Fibroblast of lung (primary cell): Measurements from ENCODE around the gene GNAS. TPM values are rescaled to one million over a fixed set of nuclear protein-coding genes. Genes with fewer than 3 reads are reported as not detected.

ENCODE experiments used
- DNase-seq, 2 donors: peaks; one replicate each; pipeline versions ENCODE4 v3.0.0 to v3.0.0-alpha.2; 2010; ENCODE audit warnings: low read depth in 2 of 2
- H2AFZ ChIP-seq: 2 replicates; pipeline ENCODE4 v1.5.1; 2012; ENCODE audit warnings: low read length, control low read depth, inconsistent platforms
- H3K27ac ChIP-seq: 2 replicates; pipeline ENCODE4 v1.5.1; 2011; ENCODE audit warnings: low read length, control low read depth; ENCODE audit not compliant: insufficient read depth
- H3K27me3 ChIP-seq: 2 replicates; pipeline ENCODE4 v1.5.1; 2011; ENCODE audit warnings: mild to moderate bottlenecking, low read length; ENCODE audit not compliant: control insufficient read depth, insufficient read depth
- H3K36me3 ChIP-seq: 2 replicates; pipeline ENCODE4 v1.5.1; 2011; ENCODE audit warnings: low read length; ENCODE audit not compliant: control insufficient read depth, insufficient read depth
- H3K4me1 ChIP-seq: 2 replicates; pipeline ENCODE4 v1.5.1; 2011; ENCODE audit warnings: low read length; ENCODE audit not compliant: control insufficient read depth, insufficient read depth; ENCODE audit errors: extremely low read depth
- H3K4me2 ChIP-seq: 2 replicates; pipeline ENCODE4 v1.5.1; 2011; ENCODE audit warnings: low read length, control low read depth; ENCODE audit not compliant: insufficient read depth; ENCODE audit errors: extremely low read depth
- H3K4me3 ChIP-seq, 4 experiments: fragments of 200-600 bp in 1 of 4; sonication (generic) in 1 of 4; replicated peaks in 1 of 4; 2 replicates each; pipeline ENCODE4 v1.5.1; 2011 to 2016; ENCODE audit warnings: low read length in 4 of 4, low read depth in 3 of 4, mild to moderate bottlenecking in 3 of 4, control low read depth in 2 of 4, inconsistent platforms in 1 of 4, mixed read lengths in 1 of 4; ENCODE audit not compliant: insufficient read depth in 1 of 4; ENCODE audit errors: control extremely low read depth in 1 of 4
- H3K79me2 ChIP-seq: 2 replicates; pipeline ENCODE4 v1.5.1; 2012; ENCODE audit warnings: mild to moderate bottlenecking, low read length, inconsistent platforms; ENCODE audit not compliant: control insufficient read depth, insufficient read depth
- H3K9ac ChIP-seq: 2 replicates; pipeline ENCODE4 v1.5.1; 2011; ENCODE audit warnings: mild to moderate bottlenecking, low read length, control low read depth; ENCODE audit not compliant: insufficient read depth
- H3K9me3 ChIP-seq: 2 replicates; pipeline ENCODE4 v1.5.1; 2012; ENCODE audit warnings: low read depth, low read length; ENCODE audit not compliant: control insufficient read depth, insufficient read depth
- H4K20me1 ChIP-seq: 2 replicates; pipeline ENCODE4 v1.5.1; 2011; ENCODE audit warnings: low read length; ENCODE audit not compliant: control insufficient read depth, insufficient read depth; ENCODE audit errors: extremely low read depth
- EZH2 ChIP-seq: IDR thresholded peaks from 2 replicates; pipeline ENCODE4 v1.5.1; 2012; ENCODE audit warnings: low read length, control low read depth, mild to moderate bottlenecking; ENCODE audit errors: missing control alignments
- polyA plus RNA-seq, 2 donors: library from polyadenylated mRNA; depleted of rRNA in 1 of 2; stranded (reverse) in 1 of 2; unstranded in 1 of 2; fragments of >200 nt; gene quantifications; 2 replicates each; pipeline ENCODE4 v1.2.1, GENCODE V29; 2011 to 2012; ENCODE audit warnings: missing spikeins in 1 of 2
- total RNA-seq: library from RNA; depleted of rRNA; stranded (reverse); fragments of >200 nt; gene quantifications from 2 replicates; pipeline ENCODE4 v1.2.1, GENCODE V29; 2014
- TF ChIP-seq, protein P1 (sequence below), 2 donors: IDR thresholded peaks in 1 of 2; conservative IDR thresholded peaks in 1 of 2; 1 replicate in 1 of 2; 2 replicates in 1 of 2; pipeline ENCODE4 v1.5.1; 2011 to 2012; ENCODE audit warnings: low read length in 2 of 2, control low read depth in 1 of 2, inconsistent platforms in 1 of 2, low read depth in 1 of 2, mild to moderate bottlenecking in 1 of 2

The GNAS gene
- total and polyA plus RNA-seq, 2 donors (not counting 1 experiment from before 2014, with no cell fraction given) = 421 to 1,357 TPM

DNA sequence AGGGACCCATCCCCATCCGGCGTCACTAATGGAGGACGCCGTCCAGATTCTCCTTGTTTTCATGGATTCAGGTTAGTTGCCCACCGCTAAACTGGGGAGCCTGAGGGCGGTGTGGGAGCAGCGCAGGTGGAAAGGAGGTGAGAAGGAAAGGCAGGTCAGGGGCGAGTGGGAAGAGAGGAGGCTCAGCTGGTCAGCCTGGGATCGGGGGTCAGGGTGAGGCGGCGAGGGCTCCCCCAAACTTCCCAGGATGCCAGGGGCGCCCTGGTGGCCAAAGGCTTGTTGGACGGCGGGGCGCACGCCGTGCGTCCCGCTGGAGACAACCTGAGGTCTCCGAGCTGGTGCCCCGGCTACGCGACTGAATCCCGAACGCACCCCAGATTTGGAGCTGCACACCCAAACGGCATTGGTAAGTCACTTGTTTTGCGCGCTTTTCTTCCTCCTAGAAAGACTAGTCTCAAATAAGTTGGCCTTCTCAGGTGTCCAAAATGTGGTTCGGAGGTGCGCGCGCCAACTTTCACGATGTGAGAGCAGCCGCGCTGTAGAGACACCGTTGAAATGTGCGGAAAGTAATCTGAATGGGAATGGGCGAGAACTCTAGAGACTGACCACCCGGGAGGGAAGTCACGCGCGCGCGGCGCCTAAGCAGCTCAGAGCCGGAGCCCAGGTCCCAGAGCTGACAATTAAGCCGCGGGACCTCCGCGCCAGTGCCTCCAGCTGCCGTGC, 11.5 kb upstream of the GNAS start:
- H3K27me3 ChIP-seq = peaks cover 17% of the 10 kb centered on the region
- H3K27ac ChIP-seq = no peak overlapping the region

DNA sequence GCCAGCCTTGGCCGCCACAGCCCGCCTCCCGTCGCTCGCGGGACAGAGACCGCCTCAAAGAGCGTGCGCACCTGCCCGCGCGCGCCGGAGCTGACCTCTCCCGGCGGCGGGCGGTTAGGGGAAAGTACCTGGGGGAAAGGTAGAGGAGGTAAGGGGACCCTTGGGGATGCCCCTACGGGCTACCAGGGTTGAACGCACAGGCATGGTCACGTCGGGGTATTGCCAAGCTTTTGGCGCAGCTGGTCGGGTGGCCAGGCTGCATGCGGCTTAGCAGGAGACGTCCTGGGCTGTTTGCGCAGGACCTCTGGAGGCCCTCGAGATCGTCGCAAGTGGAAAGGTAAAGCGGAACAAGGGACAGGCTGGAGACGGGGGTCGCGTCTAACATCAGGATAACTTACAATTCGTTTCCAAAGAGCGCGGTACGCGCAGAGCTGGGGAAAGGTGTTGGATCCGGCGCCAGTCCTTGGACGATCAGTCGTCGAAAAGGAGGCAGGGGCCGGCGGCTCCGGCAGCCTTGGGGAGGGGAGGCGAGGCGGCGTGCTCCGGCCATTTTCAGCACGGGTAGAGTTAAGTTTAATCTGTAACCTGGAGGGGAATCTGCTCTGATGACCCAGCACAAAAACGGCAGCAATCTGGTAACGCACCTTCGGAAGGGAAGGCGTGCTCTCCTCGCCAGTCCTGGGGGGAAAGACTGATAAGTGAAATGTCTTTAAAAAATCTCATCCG, 10.8 kb upstream of the GNAS start:
- Histone ChIP-seq H3K4me2 (no peak overlapping the region), H3K9ac (no peak overlapping the region), H3K79me2 (no peaks in the 10 kb centered on the region), H3K4me3 (no peak overlapping the region), H3K4me1 (no peaks in the 10 kb centered on the region), H3K9me3 (no peaks in the 10 kb centered on the region), H3K27me3 (peaks cover 17% of the 10 kb centered on the region), H3K27ac (no peak overlapping the region), H4K20me1 (no peaks in the 10 kb centered on the region), H3K36me3 (no peaks in the 10 kb centered on the region), H2AFZ (no peak overlapping the region)
- TF ChIP-seq, protein P1, sequence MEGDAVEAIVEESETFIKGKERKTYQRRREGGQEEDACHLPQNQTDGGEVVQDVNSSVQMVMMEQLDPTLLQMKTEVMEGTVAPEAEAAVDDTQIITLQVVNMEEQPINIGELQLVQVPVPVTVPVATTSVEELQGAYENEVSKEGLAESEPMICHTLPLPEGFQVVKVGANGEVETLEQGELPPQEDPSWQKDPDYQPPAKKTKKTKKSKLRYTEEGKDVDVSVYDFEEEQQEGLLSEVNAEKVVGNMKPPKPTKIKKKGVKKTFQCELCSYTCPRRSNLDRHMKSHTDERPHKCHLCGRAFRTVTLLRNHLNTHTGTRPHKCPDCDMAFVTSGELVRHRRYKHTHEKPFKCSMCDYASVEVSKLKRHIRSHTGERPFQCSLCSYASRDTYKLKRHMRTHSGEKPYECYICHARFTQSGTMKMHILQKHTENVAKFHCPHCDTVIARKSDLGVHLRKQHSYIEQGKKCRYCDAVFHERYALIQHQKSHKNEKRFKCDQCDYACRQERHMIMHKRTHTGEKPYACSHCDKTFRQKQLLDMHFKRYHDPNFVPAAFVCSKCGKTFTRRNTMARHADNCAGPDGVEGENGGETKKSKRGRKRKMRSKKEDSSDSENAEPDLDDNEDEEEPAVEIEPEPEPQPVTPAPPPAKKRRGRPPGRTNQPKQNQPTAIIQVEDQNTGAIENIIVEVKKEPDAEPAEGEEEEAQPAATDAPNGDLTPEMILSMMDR (conservative IDR thresholded peaks at IDR 0.05 in 1 of 2, IDR thresholded peaks at IDR 0.05 in 1 of 2; ENCODE audit: low read depth in 1 of 2, low read length in 2 of 2) = no peak
- TF ChIP-seq EZH2 = no peak
- DNase-seq = no peak

More for the DNA sequence above, 11.5 kb upstream of the GNAS start:
- no peak for DNase-seq
- H3K79me2 ChIP-seq = no peaks in the 10 kb centered on the region
- no peak overlapping the region for H3K4me2 ChIP-seq
- TF ChIP-seq EZH2 = no peak
- TF ChIP-seq, protein P1 (conservative IDR thresholded peaks at IDR 0.05 in 1 of 2, IDR thresholded peaks at IDR 0.05 in 1 of 2; ENCODE audit: low read depth in 1 of 2, low read length in 2 of 2) = no peak
- no peak overlapping the region for H3K4me3 ChIP-seq
- no peak overlapping the region for H2AFZ ChIP-seq
- no peaks in the 10 kb centered on the region for H3K4me1 ChIP-seq
- H3K9ac ChIP-seq = no peak overlapping the region
- H3K9me3 ChIP-seq = no peaks in the 10 kb centered on the region
- H3K36me3 ChIP-seq = no peaks in the 10 kb centered on the region
- no peaks in the 10 kb centered on the region for H4K20me1 ChIP-seq

DNA sequence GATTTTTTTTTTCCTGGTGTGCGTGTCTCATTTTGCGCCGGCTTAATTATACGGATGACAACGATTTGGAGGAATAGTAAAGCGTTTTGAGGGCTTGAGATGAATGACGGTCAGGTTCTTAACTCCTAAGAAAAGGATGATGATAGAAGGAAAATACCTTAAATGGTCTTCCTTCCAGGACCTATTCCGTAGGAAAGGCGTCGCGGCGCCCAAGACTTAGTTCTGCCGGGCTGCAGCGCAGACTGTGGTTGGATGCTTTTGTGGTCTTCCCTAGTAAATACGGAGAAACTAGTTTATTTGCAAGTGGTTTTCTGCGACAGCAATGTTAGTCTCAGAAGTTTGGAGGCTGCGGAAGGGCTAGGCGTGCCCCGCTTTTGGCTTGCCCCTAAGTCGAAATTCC, 10.2 kb upstream of the GNAS start:
- peaks cover 17% of the 10 kb centered on the region for H3K27me3 ChIP-seq

More for the DNA sequence above, 10.2 kb upstream of the GNAS start:
- H3K4me3 ChIP-seq = no peak overlapping the region
- no peaks in the 10 kb centered on the region for H4K20me1 ChIP-seq
- no peaks in the 10 kb centered on the region for H3K9me3 ChIP-seq
- no peak for DNase-seq
- no peak overlapping the region for H2AFZ ChIP-seq
- H3K27ac ChIP-seq = no peak overlapping the region
- H3K4me2 ChIP-seq = no peak overlapping the region
- no peak overlapping the region for H3K9ac ChIP-seq
- TF ChIP-seq, protein P1 (conservative IDR thresholded peaks at IDR 0.05 in 1 of 2, IDR thresholded peaks at IDR 0.05 in 1 of 2; ENCODE audit: low read depth in 1 of 2, low read length in 2 of 2) = no peak
- peak; percentile 32 for TF ChIP-seq EZH2
- H3K79me2 ChIP-seq = no peaks in the 10 kb centered on the region
- no peaks in the 10 kb centered on the region for H3K4me1 ChIP-seq
- H3K36me3 ChIP-seq = no peaks in the 10 kb centered on the region
